Mucosa of descending colon (tissue), 3 donors: ENCODE data around the gene MPP2. TPM values are rescaled to one million over a fixed set of nuclear protein-coding genes. Genes with fewer than 3 reads are reported as not detected.

Source experiments
- ATAC-seq: fragments of 200-7000 bp; cut with Tn5 transposase; one replicate; pipeline ENCODE4 v1.9.1; 2020; ENCODE audit warnings: mild to moderate bottlenecking, moderate library complexity
- DNase-seq, 3 donors: peaks; one replicate each; pipeline ENCODE4 v3.0.0-alpha.2; 2020
- H3K36me3 ChIP-seq: fragments of 200-600 bp; one replicate; pipeline ENCODE4 v1.8.0; 2021; ENCODE audit warnings: low read depth, mild to moderate bottlenecking
- H3K4me1 ChIP-seq: fragments of 200-600 bp; one replicate; pipeline ENCODE4 v1.8.0; 2021; ENCODE audit warnings: low read depth, mild to moderate bottlenecking
- H3K4me3 ChIP-seq: fragments of 200-600 bp; one replicate; pipeline ENCODE4 v1.8.0; 2021; ENCODE audit warnings: mild to moderate bottlenecking
- H3K9me3 ChIP-seq: fragments of 200-600 bp; one replicate; pipeline ENCODE4 v1.8.0; 2021; ENCODE audit warnings: mild to moderate bottlenecking
- intact Hi-C, 2 donors: fragments of 100-400 bp; cut with DNase I in 1 of 2; cut with micrococcal nuclease in 1 of 2; formaldehyde crosslinking; loops; one replicate each; pipeline versions ENCODE4 v1.11.0 to v1.11.1; 2022; cut with DNase I, micrococcal nuclease
- total RNA-seq, 3 donors: library from RNA; stranded (reverse); fragmentation: NEBNext Ultra II Directional in 2 of 3; extraction: Animal tissue kit (Norgen Biotek cat#: 25700) in 2 of 3; gene quantifications; one replicate each; pipeline versions ENCODE4 v1.2.1 to v1.2.4, GENCODE V29; 2021 to 2023
- TF ChIP-seq, protein P1 (sequence below): fragments of 200-600 bp; IDR thresholded peaks from one replicate; pipeline ENCODE4 v1.8.0; 2022; ENCODE audit warnings: antibody characterized with exemption, mild to moderate bottlenecking
- donor health status: DM: no; HTN: no; CAD: no; lungs with moderate emphysema.
- donor health status: DM: no; HTN: no; CAD: no.
- donor health status: DM: no; HTN: yes; CAD: no.

The MPP2 gene
- total RNA-seq, 3 donors from 2014 or later, result 0.55 to 13.2 (median 1.1) TPM

GRCh38 chr17:43917348-43918025 lies 10.2 kb upstream of the MPP2 start:
- intact Hi-C loops, result no loop called here
- DNase-seq (peak; percentile 62 to 81 (median 76)), ATAC-seq (peak; percentile 87)
- TF ChIP-seq, protein P1, sequence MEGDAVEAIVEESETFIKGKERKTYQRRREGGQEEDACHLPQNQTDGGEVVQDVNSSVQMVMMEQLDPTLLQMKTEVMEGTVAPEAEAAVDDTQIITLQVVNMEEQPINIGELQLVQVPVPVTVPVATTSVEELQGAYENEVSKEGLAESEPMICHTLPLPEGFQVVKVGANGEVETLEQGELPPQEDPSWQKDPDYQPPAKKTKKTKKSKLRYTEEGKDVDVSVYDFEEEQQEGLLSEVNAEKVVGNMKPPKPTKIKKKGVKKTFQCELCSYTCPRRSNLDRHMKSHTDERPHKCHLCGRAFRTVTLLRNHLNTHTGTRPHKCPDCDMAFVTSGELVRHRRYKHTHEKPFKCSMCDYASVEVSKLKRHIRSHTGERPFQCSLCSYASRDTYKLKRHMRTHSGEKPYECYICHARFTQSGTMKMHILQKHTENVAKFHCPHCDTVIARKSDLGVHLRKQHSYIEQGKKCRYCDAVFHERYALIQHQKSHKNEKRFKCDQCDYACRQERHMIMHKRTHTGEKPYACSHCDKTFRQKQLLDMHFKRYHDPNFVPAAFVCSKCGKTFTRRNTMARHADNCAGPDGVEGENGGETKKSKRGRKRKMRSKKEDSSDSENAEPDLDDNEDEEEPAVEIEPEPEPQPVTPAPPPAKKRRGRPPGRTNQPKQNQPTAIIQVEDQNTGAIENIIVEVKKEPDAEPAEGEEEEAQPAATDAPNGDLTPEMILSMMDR, result no peak
- no peaks in the 10 kb centered on the region for H3K4me1 ChIP-seq
- H3K36me3 ChIP-seq, result no peaks in the 10 kb centered on the region
- no peak overlapping the region for H3K4me3 ChIP-seq
- H3K9me3 ChIP-seq, result no peaks in the 10 kb centered on the region

- intact Hi-C loops, result no loop called here
- Histone ChIP-seq H3K9me3 (no peaks in the 10 kb centered on the region), H3K4me3 (no peak overlapping the region), H3K4me1 (no peaks in the 10 kb centered on the region), H3K36me3 (no peaks in the 10 kb centered on the region)
- no peak for DNase-seq
- TF ChIP-seq, protein P1, result no peak
- no peak for ATAC-seq
Measured at GRCh38 chr17:43917016-43917347, 9.6 kb upstream of the MPP2 start.

GRCh38 chr17:43916385-43916784 lies 9.0 kb upstream of the MPP2 start:
- TF ChIP-seq, protein P1, result no peak
- H3K9me3 ChIP-seq, result no peaks in the 10 kb centered on the region
- intact Hi-C loops, result no loop called here
- ATAC-seq (no peak), DNase-seq (no peak)
- no peak overlapping the region for H3K4me3 ChIP-seq
- H3K36me3 ChIP-seq, result no peaks in the 10 kb centered on the region
- no peaks in the 10 kb centered on the region for H3K4me1 ChIP-seq

- Histone ChIP-seq H3K9me3 (no peaks in the 10 kb centered on the region), H3K4me1 (no peaks in the 10 kb centered on the region), H3K36me3 (no peaks in the 10 kb centered on the region), H3K4me3 (no peak overlapping the region)
- intact Hi-C loops, result no loop called here
- ATAC-seq (no peak), DNase-seq (no peak)
- TF ChIP-seq, protein P1, result no peak
Measured at GRCh38 chr17:43915559-43915958, 8.2 kb upstream of the MPP2 start.

GRCh38 chr17:43914451-43914850 lies 7.1 kb upstream of the MPP2 start:
- TF ChIP-seq, protein P1, result no peak
- Histone ChIP-seq H3K9me3 (no peaks in the 10 kb centered on the region), H3K4me1 (no peaks in the 10 kb centered on the region), H3K36me3 (no peaks in the 10 kb centered on the region), H3K4me3 (no peak overlapping the region)
- ATAC-seq, result no peak
- intact Hi-C loops, result no loop called here
- DNase-seq, result no peak

DNA sequence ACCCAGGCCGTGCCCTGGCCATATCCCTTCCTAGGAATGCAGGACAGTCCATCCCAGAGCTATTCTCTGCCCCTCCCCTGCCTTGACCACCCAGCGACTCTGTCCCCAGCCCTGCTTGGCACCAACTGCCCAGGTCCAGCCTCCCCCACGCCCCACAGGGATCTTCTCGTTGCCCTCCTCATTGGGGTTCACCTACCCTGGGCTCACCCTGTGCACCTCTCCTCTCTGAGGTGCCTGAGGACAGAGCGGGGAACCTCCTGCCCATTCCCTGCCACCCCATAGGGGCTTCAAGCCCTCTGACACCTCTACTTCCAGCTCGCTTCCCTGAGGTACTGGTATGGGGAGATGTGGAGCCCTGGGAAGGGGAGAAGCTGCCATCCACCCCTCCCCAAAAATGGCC lies 6.2 kb upstream of the MPP2 start:
- TF ChIP-seq, protein P1, result no peak
- H3K4me1 ChIP-seq, result no peaks in the 10 kb centered on the region
- no peaks in the 10 kb centered on the region for H3K9me3 ChIP-seq
- intact Hi-C loops, result no loop called here
- ATAC-seq (no peak), DNase-seq (no peak)
- no peaks in the 10 kb centered on the region for H3K36me3 ChIP-seq
- H3K4me3 ChIP-seq, result no peak overlapping the region
